ENCODE measurements around the gene BCO2. TPM values are rescaled to one million over a fixed set of nuclear protein-coding genes. Genes with fewer than 3 reads are reported as not detected.
"Not testable (repeated sequence)": the region's sequence is repeated elsewhere in the genome, so short reads cannot be mapped to it uniquely, and the experiment has no call there.

Gene BCO2
- total and polyA plus RNA-seq, 10 of the 15 experiments (the other 5 are each of a cell fraction or from before 2014, with no cell fraction given), result 0.29 to 1.0 (median 0.57) TPM

DNA sequence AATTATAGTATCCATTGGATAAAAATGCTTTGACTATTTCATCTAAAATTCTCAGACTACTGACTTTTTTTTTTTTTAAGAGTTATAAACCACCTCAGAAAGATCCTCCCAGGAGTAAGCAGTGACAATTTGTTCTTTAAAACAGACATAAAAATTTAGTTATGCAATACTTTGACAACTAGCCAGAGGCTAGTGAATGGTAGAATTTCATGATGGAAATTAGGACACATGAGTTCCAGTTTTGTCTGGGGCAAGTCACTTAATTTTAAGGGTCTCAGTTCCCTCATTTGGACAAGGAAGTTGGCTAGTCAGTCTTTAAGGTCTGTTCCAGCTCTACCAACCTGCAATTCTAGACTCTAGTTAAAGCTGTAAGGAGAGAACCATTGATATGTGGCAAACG lies 14.3 kb upstream of the BCO2 start:
- ATAC-seq, result no peak
- intact Hi-C loops (cut with micrococcal nuclease; ENCODE audit: unreplicated experiment), result no loop called here
- no peak for DNase-seq (ENCODE audit: low read depth, low spot score)
- Histone ChIP-seq H3K4me2 (ENCODE audit: control insufficient read depth, insufficient read depth) (no peak overlapping the region), H3K9ac (ENCODE audit: control insufficient read depth, insufficient read depth, low read length) (no peak overlapping the region), H3K36me3 (ENCODE audit: control insufficient read depth in 2 of 2, insufficient read depth in 2 of 2, low read length in 1 of 2) (no peaks in the 10 kb centered on the region), H3K4me3 (no peak overlapping the region), H3K4me1 (ENCODE audit: control insufficient read depth, insufficient read depth, low read length) (no peaks in the 10 kb centered on the region), H3K27ac (ENCODE audit: control insufficient read depth, insufficient read depth) (no peak overlapping the region), H3K9me3 (replicated peaks; ENCODE audit: control insufficient read depth, insufficient read depth, low read length) (no peaks in the 10 kb centered on the region), H3K27me3 (replicated peaks in 1 of 2; ENCODE audit: control insufficient read depth in 2 of 2, insufficient read depth in 2 of 2, low read length in 1 of 2) (no peaks in the 10 kb centered on the region; a peak in 1 of 4 replicates), H2AFZ (ENCODE audit: control insufficient read depth, low read depth, low read length) (no peak overlapping the region), H3K79me2 (ENCODE audit: control insufficient read depth, insufficient read depth, low read length) (no peaks in the 10 kb centered on the region), H4K20me1 (ENCODE audit: control insufficient read depth, insufficient read depth) (no peaks in the 10 kb centered on the region)
- FAIRE-seq, result no peak
- no peak for TF ChIP-seq CEBPB (IDR thresholded peaks at IDR 0.05; ENCODE audit: borderline replicate concordance in 1 of 2, low read depth in 2 of 2, low read length in 2 of 2)
- TF ChIP-seq, protein P1, sequence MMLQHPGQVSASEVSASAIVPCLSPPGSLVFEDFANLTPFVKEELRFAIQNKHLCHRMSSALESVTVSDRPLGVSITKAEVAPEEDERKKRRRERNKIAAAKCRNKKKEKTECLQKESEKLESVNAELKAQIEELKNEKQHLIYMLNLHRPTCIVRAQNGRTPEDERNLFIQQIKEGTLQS (IDR thresholded peaks at IDR 0.05; ENCODE audit: borderline replicate concordance, extremely low read depth, low read depth, low read length), result no peak
- TF ChIP-seq SUPT20H (IDR thresholded peaks at IDR 0.05; ENCODE audit: borderline replicate concordance, control insufficient read depth, low read depth, low read length), result no peak
- BruUV-seq (replicated peaks), result no TSS peak
- WGBS (ENCODE audit: insufficient coverage, insufficient replicate concordance, low lambda C conversion rate, missing lambda C conversion rate), result 47% methylated on average over 1 of the region's 1 CpG
- ChIA-PET POLR2A (no interaction called here), SMC1A (ENCODE audit: uncharacterized antibody, unreplicated experiment) (no interaction called here), RAD21 (ENCODE audit: unreplicated experiment) (no interaction called here), CTCF (no interaction called here)
- in situ Hi-C loops (cut with MboI), result no loop called here

DNA sequence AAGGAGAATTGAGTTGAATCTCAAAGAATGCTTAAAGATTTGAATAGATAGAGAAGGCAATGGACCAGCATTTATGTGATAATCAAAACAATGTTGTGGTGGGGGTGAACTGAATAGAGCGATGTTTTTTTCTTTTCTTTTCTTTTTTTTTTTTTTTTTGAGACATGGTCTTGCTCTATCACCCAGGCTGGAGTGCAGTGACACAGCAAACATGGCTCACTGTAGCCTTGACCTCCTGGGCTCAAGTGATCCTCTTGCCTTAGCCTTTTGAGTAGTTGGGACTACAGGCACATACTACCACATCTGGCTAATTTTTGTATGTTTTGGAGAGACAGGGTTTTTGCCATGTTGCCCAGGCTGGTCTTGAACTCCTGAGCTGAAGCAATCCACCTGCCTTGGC lies 13.1 kb upstream of the BCO2 start:
- H4K20me1 ChIP-seq (ENCODE audit: control insufficient read depth, insufficient read depth); SMC1A ChIA-PET (ENCODE audit: uncharacterized antibody, unreplicated experiment); H3K4me3 ChIP-seq; H3K36me3 ChIP-seq (ENCODE audit: control insufficient read depth in 2 of 2, insufficient read depth in 2 of 2, low read length in 1 of 2); H3K9ac ChIP-seq (ENCODE audit: control insufficient read depth, insufficient read depth, low read length); in situ Hi-C loops (cut with MboI); POLR2A ChIA-PET; FAIRE-seq; BruUV-seq (replicated peaks); DNase-seq (ENCODE audit: low read depth, low spot score); H3K4me2 ChIP-seq (ENCODE audit: control insufficient read depth, insufficient read depth); ATAC-seq; H3K9me3 ChIP-seq (replicated peaks; ENCODE audit: control insufficient read depth, insufficient read depth, low read length); H3K27me3 ChIP-seq (replicated peaks in 1 of 2; ENCODE audit: control insufficient read depth in 2 of 2, insufficient read depth in 2 of 2, low read length in 1 of 2); H3K79me2 ChIP-seq (ENCODE audit: control insufficient read depth, insufficient read depth, low read length); H3K27ac ChIP-seq (ENCODE audit: control insufficient read depth, insufficient read depth); intact Hi-C loops (cut with micrococcal nuclease; ENCODE audit: unreplicated experiment); RAD21 ChIA-PET (ENCODE audit: unreplicated experiment); H2AFZ ChIP-seq (ENCODE audit: control insufficient read depth, low read depth, low read length); CTCF ChIA-PET; H3K4me1 ChIP-seq (ENCODE audit: control insufficient read depth, insufficient read depth, low read length): not testable (repeated sequence)
- 78% methylated on average over 1 of the region's 1 CpG for WGBS (ENCODE audit: insufficient coverage, insufficient replicate concordance, low lambda C conversion rate, missing lambda C conversion rate)

Data from GM12878 (cell line).